ENCODE measurements around the gene SNAI3. TPM values are rescaled to one million over a fixed set of nuclear protein-coding genes. Genes with fewer than 3 reads are reported as not detected.

The SNAI3 gene
- total and polyA plus RNA-seq, 9 of the 15 experiments (the other 6 are each of a cell fraction or from before 2014, with no cell fraction given), result 0.04 to 4.1 (median 0.80) TPM; not detected in 1

GRCh38 chr16:88688013-88688778 lies 1.9 kb upstream of the SNAI3 start:
- peaks cover 45 to 80% of the 10 kb centered on the region in 2 experiments for H3K4me1 ChIP-seq (replicated peaks in 1 of 2; ENCODE audit: control insufficient read depth in 2 of 2, insufficient read depth in 2 of 2, low read length in 2 of 2)
- H4K20me1 ChIP-seq (replicated peaks; ENCODE audit: control insufficient read depth, insufficient read depth, low read length), result no peaks in the 10 kb centered on the region; the same call in 1 of the 2 replicates
- H3K27ac ChIP-seq (ENCODE audit: extremely low read depth, low read depth, low read length), result peak overlapping the region; percentile 44
- 5% methylated on average over 28 of the region's 28 CpGs for WGBS (ENCODE audit: insufficient coverage, low coverage, missing lambda C conversion rate)
- H3K9me1 ChIP-seq (ENCODE audit: control insufficient read depth, insufficient read depth, low read length), result no peaks in the 10 kb centered on the region
- H2AFZ ChIP-seq (ENCODE audit: low read depth, low read length), result peak overlapping the region; percentile 40
- H3K36me3 ChIP-seq (ENCODE audit: control insufficient read depth, insufficient read depth, low read length), result no peaks in the 10 kb centered on the region
- H3K9me3 ChIP-seq (replicated peaks; ENCODE audit: control insufficient read depth, insufficient read depth, low read depth, low read length), result no peaks in the 10 kb centered on the region
- peak overlapping the region; percentile 74 for H3K4me2 ChIP-seq (ENCODE audit: insufficient read depth, low read length)
- peak; percentile 98 to 99 (median 99) for DNase-seq (ENCODE audit: extremely low read depth in 1 of 4, low spot score in 3 of 4)
- peak; percentile 82 for ATAC-seq
- ChIA-PET CTCF (ENCODE audit: low intra/inter-chr PET ratio) (no interaction called here), POLR2A (interaction anchor here (1.0 to 2.1 kb wide), 8 partner anchors 13 to 118 kb away, joined by 3 to 9 read pairs (median 6); partner anchors contain the start of gene ZC3H18)
- FAIRE-seq, result peak; percentile 100
- intact Hi-C loops (cut with micrococcal nuclease), result loop anchor here (5.0 kb wide), 2 partner anchors 61 to 84 kb away; no protein-coding TSS in a partner anchor
- no TSS peak for BruUV-seq (replicated peaks)
- no peak overlapping the region; the same call in 1 of the 2 replicates for H3K4me3 ChIP-seq
- H3K9ac ChIP-seq (ENCODE audit: insufficient read depth in 1 of 2, low read depth in 2 of 2, low read length in 2 of 2), result peak overlapping the region; percentile 47 to 80
- no peaks in the 10 kb centered on the region; the same call in 2 of the 3 replicates for H3K79me2 ChIP-seq (ENCODE audit: control insufficient read depth, insufficient read depth, low read length)
- H3K27me3 ChIP-seq (ENCODE audit: control insufficient read depth in 2 of 2, insufficient read depth in 2 of 2, low read length in 2 of 2), result no peaks in the 10 kb centered on the region
- in situ Hi-C loops (cut with MboI), result no loop called here
- TF ChIP-seq ZNF717 (CRISPR knock-in tag; IDR thresholded peaks at IDR 0.05) (no peak), ZNF444 (CRISPR knock-in tag; IDR thresholded peaks at IDR 0.05) (no peak), FOXM1 (IDR thresholded peaks at IDR 0.05; ENCODE audit: low read depth) (peak; percentile 78), FOXM1 (CRISPR knock-in tag; IDR thresholded peaks at IDR 0.05; ENCODE audit: low read depth) (no peak), FOSL1 (tag; conservative IDR thresholded peaks at IDR 0.05) (peak; percentile 67), TEAD4 (IDR thresholded peaks at IDR 0.05; ENCODE audit: low read length) (peak; percentile 96), TEAD4 (CRISPR knock-in tag; IDR thresholded peaks at IDR 0.05; ENCODE audit: borderline replicate concordance) (no peak), NFATC3 (IDR thresholded peaks at IDR 0.05) (no peak), MLX (CRISPR knock-in tag; conservative IDR thresholded peaks at IDR 0.05) (0 out of 4 replicates have a peak, but pooled peaks of 1 of the 2 experiments have one; percentile 37), E2F1 (CRISPR knock-in tag; IDR thresholded peaks at IDR 0.05) (no peak), FUS (optimal IDR thresholded peaks at IDR 0.05; ENCODE audit: low read depth, low read length) (no peak), NFE2 (IDR thresholded peaks at IDR 0.05; ENCODE audit: low read depth) (peak; percentile 73), ARHGAP35 (IDR thresholded peaks at IDR 0.05; ENCODE audit: partially characterized antibody) (peak; percentile 81), EZH2 (IDR thresholded peaks at IDR 0.05; ENCODE audit: borderline replicate concordance, low read depth, low read length) (no peak), ZBTB17 (CRISPR knock-in tag; IDR thresholded peaks at IDR 0.05) (0 out of 2 replicates have a peak, but pooled peaks have one; percentile 9), SMC3 (conservative IDR thresholded peaks at IDR 0.05; ENCODE audit: insufficient read depth, low read depth, low read length) (no peak), TCF3 (CRISPR knock-in tag; IDR thresholded peaks at IDR 0.05) (peak; percentile 97), ZNF511 (CRISPR knock-in tag; IDR thresholded peaks at IDR 0.05) (no peak), RAD51 (IDR thresholded peaks at IDR 0.05; ENCODE audit: borderline replicate concordance, low read depth) (no peak), PCBP2 (IDR thresholded peaks at IDR 0.05; ENCODE audit: low read depth, low read length, poor library complexity, severe bottlenecking) (no peak), CHD1 (IDR thresholded peaks at IDR 0.05; ENCODE audit: low read length) (no peak)

Measured in K562 (cell line).